Stimulated activated CD8-positive, alpha-beta memory T cell treated with anti-CD3 and anti-CD28 coated beads, Interleukin-4, amount 100 ng/mL, for 24 hours (primary cell): ENCODE measurements around the gene MYCN.

ENCODE experiments used
- DNase-seq: peaks from one replicate; pipeline ENCODE4 v3.0.0-alpha.2; 2020; ENCODE audit warnings: low read depth

Gene MYCN

GRCh38 chr2:15931319-15931890 is 8.9 kb upstream of the MYCN start:
- no peak for DNase-seq

DNA sequence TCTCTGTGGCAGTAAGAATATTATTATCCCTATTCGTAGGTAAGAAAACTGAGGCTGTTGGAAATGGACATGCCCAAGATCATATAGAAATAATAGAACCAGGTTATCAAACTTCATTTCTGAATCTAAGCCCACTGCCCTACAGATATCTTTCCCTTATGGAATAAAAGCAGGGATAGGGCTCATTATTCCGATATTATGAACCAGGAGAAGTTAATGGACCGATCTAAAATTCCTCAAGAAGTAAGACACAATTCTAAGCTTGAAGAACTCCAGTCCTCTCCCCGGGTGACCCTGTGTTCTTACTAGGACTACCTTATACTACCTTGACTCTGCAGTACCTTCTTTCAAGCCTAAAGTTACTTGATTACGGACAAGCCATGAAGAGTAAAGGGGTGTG is 8.4 kb upstream of the MYCN start:
- no peak for DNase-seq

- no peak for DNase-seq
These were observed 7.8 kb upstream of the MYCN start for GRCh38 chr2:15932394-15933183.

DNA sequence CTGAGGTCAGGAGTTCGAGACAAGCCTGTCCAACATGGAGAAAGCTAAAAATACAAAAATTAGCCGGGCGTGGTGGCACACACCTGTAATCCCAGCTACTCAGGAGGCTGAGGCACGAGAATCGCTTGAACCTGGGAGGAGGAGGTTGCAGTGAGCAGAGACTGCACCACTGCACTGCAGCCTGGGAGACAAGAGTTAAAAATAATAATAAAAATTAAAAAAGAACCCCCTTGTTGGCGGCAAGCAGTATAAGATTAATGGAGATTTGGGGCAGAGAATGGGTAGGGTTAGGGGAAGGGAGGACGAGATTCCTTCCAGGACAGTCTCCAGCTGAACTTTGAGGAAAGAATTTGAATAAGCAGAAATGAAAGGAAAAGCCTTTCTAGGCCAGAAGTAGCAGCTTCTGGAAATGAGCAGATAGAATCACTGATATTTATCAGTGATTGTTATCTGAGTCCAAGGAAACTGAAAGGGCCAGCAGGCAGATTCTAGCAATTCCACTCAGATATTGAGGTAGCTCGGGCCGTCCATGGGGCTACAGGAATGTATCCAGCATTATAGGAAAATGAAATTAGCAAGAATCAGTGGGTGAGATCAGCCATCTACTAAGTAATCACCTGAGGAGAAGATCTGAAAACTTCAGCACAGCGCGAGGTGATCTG is 7.0 kb upstream of the MYCN start:
- DNase-seq, result no peak

- no peak for DNase-seq
These were observed 5.9 kb upstream of the MYCN start for GRCh38 chr2:15934291-15934945.

- no peak for DNase-seq
These were observed 5.2 kb upstream of the MYCN start for GRCh38 chr2:15935189-15935588.

DNA sequence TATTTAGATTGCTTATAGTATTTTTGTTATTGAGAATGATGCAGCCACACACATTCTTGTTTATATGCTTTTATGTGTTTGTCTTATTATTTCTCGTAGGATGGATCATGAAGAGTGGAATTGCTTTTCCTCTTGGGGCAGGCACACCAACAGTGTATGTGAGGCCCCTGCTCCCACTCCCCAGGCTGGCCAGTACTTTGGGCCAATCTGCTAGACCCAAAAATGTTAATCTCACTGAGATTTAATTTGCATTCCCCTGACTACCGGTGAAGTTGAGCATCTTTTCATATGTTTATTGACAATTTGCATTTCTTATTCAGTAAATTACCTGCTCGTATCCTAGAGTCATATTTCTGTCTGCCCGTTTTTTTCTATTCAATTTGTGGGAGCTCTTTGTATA is 4.7 kb upstream of the MYCN start:
- no peak for DNase-seq

DNA sequence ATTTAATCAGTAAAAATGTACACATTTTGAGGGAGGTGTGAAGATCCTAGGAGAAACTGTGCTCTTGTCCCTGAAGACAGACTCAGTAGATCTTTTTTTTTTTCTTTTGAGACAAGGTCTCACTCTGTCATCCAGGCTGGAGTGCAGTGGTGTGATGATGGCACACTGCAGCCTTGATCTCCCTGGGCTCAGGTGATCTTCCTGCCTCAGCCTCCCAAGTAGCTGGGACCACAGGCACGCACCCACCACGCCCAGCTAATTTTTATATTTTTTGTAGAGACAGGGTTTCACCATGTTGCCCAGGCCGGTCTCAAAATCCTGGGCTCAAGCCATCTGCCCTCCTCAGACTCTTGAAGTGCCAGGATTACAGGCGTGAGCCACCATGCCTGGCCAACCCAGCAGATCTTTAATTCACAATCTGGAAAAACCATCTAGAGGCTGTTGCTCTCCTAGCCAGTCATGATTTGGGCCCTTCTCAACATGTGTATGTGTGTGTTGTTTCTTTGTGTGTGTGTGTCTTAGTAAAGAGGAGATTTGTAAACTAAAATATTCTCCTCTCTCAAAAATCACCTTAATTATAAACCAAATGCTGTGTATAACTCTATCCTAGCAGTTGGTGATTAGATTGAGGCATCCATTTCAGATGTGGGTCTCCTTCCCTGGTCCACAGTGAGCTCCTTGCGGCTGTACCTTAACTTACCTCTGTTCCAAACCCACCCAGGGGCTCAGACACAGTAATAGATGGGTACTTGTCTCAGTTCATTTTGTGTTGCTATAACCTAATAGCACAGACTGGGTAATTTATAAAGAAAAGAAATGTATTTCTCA is 3.9 kb upstream of the MYCN start:
- DNase-seq, result no peak

GRCh38 chr2:15937105-15937881 is 3.1 kb upstream of the MYCN start:
- DNase-seq, result no peak

- no peak for DNase-seq
These were observed 2.2 kb upstream of the MYCN start for GRCh38 chr2:15937882-15938802.

GRCh38 chr2:15938803-15939555 is 1.4 kb upstream of the MYCN start:
- no peak for DNase-seq

GRCh38 chr2:15939556-15939853 is 845 bp upstream of the MYCN start:
- no peak for DNase-seq

- DNase-seq, result no peak
These were observed 521 bp downstream of the MYCN start for GRCh38 chr2:15940661-15941480.

- no peak for DNase-seq
These were observed 1.1 kb downstream of the MYCN start for GRCh38 chr2:15941481-15941850.

DNA sequence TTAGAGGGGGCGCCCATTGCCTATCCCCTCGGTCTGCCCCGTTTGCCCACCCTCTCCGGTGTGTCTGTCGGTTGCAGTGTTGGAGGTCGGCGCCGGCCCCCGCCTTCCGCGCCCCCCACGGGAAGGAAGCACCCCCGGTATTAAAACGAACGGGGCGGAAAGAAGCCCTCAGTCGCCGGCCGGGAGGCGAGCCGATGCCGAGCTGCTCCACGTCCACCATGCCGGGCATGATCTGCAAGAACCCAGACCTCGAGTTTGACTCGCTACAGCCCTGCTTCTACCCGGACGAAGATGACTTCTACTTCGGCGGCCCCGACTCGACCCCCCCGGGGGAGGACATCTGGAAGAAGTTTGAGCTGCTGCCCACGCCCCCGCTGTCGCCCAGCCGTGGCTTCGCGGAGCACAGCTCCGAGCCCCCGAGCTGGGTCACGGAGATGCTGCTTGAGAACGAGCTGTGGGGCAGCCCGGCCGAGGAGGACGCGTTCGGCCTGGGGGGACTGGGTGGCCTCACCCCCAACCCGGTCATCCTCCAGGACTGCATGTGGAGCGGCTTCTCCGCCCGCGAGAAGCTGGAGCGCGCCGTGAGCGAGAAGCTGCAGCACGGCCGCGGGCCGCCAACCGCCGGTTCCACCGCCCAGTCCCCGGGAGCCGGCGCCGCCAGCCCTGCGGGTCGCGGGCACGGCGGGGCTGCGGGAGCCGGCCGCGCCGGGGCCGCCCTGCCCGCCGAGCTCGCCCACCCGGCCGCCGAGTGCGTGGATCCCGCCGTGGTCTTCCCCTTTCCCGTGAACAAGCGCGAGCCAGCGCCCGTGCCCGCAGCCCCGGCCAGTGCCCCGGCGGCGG is 1.7 kb downstream of the MYCN start:
- no peak for DNase-seq

GRCh38 chr2:15942711-15943345 is 2.5 kb downstream of the MYCN start:
- no peak for DNase-seq
